Activated T-cell treated with anti-CD3 and anti-CD28 coated beads for 4 hours (primary cell): Measurements from ENCODE around the gene SMAD1.

ENCODE experiments used
- DNase-seq: peaks from one replicate; pipeline ENCODE4 v3.0.0-alpha.2; 2020

The SMAD1 gene

GRCh38 chr4:145481164-145481941 is at the start of gene SMAD1:
Gene SMAD1 (plus strand): TSS chr4:145481853. CDS start chr4:145514614, 32,761 bp downstream.
- no peak for DNase-seq

GRCh38 chr4:145433684-145434083 is 48.0 kb upstream of the SMAD1 start:
- DNase-seq = no peak

DNA sequence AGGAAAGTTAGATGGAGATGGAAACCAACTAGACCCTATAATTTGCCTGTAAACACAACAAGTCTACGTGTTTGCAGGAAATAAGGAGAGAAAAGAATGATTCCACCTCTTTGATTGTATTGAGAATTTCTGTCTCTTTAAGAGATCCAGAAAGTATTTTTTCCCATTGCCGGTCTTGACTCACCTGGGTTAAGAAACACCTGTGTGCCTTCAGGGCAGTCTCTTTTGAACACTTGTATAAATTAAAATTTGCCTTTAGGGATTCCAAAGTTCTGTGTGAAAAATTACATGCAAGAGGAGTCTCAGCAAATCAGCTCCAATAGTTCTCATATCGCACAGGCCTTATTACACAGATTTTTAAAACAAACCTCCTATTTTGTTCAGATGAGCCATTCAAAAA is 46.0 kb upstream of the SMAD1 start:
- DNase-seq = no peak

DNA sequence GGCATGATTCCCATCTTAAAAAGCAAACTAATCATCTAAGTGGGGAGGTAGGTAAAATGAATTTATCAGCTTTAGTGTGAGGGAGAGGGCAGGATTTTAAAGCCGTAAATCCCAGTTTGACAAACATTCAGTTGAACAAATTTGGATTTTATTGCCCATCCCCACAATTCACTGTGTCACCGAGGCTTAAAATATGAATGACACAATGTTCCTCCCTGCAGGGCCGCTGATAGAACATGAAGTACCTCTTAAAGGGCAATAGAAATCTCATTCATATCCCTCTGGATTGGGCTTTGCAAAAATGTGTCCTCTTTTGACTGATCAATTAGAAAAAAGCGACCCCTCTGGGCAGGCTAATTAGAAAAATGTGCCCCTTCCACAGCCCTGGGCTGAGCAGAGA is 45.5 kb upstream of the SMAD1 start:
- DNase-seq = no peak

- DNase-seq = no peak
Measured at GRCh38 chr4:145436796-145437195, 44.9 kb upstream of the SMAD1 start.

DNA sequence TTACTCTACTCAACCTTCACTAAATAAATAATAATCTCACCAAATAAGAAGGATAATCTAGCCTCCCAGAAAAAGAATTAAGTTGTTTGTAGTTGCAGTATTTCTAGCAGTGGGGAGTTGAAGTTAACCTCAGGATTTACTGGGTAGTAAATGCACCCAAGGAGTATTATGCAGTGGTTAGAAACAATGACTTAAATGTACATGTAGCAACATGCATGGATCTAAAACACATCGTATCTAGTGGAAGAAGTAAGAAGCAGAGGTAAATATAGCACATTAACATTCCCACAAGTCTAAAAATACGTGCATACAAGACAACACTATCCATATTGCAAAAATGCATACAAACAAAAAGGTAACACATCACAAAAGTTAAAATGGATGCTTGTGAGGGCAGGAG is 44.2 kb upstream of the SMAD1 start:
- DNase-seq = no peak

- DNase-seq = no peak
Measured at GRCh38 chr4:145438298-145438697, 43.4 kb upstream of the SMAD1 start.

DNA sequence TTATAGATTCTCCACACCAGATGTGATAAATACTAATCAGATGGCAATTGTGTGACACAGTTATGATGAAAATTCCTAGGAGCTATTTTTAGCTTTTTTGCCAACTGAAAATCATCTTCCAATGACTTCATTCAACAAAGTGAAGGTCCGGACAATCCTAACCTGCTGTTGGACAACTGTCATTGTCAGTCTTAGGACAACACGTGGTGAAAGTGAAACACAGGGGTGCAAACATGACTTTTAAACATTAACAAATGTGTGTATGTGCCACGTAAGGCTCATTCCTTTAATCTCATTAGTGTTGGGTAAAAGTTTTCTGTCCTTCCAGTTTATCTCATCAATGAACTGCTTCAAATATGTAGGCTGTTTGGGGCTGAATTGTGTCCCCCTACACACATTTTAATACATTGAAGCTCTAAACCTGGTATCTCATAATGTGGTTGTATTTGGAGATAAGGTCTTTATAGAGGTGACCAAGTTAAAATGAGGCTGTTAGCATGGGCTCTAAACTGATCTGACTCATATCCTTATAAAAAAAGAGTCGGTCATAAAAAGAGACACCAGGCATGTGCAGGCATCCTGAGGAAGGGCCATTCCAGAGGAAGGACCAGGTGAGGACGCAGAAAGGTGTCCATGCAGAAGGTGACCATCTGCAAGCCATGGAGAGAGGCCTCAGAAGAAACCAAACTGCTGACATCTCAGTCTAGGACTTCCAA is 41.2 kb upstream of the SMAD1 start:
- no peak for DNase-seq

DNA sequence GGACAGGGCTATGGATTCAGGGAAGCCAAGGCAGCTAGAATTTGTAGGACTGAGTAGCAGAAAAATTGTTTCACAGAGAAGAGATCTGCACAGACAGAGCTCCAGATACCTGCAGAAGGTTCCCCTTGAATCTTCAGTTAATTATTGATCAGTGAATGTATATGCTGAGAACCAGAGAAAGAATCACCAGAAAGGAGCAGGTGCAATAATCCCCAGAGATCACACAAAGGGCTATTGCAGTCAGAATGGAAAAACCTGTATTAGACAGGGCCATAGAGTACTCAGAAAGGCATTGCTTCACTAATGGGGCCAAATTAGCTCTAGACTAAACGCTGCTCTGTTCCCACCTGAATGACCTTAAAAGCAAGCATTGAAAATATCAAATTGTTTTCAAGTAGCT is 35.5 kb upstream of the SMAD1 start:
- DNase-seq = no peak

DNA sequence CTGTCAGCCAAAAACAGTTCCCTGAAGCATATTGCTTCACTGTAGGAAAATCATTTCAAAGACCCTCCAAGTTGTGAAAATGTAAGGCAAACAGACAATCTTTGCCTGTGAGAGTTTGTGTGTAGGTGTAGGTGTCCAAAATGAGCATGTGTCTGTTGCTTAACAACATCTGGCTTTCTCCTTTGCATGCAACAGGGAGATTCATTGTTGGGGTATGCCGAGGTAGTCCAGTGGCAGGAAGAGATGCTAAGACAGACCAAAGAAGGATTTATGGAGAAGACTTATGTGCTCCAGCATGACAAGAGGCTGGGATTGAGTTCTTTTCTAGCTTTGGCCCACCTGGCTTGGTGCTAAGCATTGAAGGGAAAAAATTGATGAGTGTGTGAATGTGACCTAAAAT is 29.8 kb upstream of the SMAD1 start:
- DNase-seq = no peak

- DNase-seq = no peak
Measured at GRCh38 chr4:145452447-145453162, 29.0 kb upstream of the SMAD1 start.

- no peak for DNase-seq
Measured at GRCh38 chr4:145453163-145453520, 28.5 kb upstream of the SMAD1 start.

- no peak for DNase-seq
Measured at GRCh38 chr4:145473203-145473602, 8.4 kb upstream of the SMAD1 start.

DNA sequence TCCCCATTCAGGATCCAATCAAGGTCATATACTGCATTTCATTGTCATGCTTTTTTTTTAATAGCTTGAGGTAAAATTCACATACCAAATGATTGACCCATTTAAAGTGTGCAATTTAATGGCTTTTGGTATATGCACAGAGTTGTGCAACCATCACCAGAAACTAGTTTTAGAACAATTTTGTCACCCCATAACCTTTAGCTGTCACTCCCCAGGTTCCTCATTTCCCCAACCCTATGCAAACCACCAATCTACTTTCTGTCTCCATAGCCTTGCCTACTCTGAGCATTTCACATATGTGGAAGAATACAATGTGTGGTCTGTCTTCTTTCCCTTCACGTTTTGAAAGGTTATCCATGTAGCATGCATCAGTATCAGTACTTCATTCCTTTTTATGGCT is 1.4 kb upstream of the SMAD1 start:
- DNase-seq = no peak

DNA sequence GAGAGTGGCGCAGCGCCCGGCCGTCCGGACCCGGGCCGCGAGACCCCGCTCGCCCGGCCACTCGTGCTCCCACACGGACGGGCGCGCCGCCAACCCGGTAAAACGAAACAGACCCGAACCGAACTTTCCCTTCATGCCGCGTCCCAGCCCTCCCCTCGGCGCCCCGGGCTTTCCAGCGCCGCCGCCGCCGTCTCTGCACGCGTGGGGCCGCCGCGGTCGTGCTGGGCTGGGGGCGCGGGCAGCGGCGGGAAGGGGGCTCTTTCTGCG is 222 bp downstream of the SMAD1 start:
- peak; percentile 1 for DNase-seq

DNA sequence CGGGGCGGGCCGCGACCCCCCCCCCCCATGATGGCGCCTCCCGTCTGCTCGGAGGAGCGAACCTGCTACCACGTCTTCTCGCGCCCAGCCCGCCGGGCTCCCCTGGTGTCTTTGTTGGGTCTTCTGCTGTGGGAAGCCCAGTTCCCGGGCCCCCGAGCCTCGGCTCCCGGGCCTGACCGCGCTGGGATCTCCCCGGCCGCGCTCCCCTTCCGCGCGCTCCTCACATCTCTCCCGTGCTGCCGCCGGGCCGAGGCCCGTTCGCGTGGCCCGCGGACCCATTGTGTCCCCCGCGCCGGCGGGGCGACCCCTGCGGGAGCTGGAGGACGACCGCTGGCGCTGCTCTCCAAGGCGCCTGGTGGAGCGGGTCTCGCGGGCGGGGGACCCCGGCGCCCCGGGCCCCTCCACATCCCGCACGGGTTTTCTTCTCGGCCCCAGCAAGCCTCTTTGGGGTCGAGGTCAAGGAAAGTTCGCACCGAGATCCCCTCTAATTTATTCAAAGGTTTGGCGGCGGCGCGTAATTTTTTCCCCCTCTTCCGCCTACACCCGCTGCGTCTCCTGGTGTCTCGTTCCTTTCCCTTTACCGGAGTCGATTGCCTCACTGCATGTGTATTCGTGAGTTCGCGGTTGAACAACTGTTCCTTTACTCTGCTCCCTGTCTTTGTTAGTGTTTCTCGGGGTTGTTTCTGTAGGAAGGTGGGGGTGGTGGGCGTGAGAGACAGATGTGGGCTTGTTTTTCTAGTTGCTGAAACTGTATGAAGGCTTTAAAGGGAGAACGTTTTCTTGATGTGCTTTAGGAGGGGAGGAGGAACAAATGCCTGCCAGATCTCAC is 770 bp downstream of the SMAD1 start:
- peak; percentile 70 for DNase-seq

DNA sequence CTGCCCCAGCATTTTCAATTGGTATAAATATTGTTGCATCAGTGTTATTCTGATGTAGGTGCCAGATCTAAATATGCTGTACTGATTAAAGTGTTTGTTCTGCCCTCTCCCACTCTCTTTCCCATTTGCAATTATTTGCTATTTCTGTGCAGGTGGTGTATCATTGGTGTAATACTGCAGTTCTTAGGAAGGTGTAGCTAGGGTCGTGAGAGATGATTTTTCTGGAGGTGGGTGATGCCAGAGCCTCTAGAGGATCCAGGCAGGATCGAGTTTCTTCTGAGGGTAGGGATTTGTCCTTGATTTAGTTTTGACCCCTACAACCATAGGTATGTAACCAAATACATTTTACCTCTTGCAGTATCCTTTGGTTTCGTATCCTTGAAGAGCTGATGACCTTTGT is 1.9 kb downstream of the SMAD1 start:
- DNase-seq = no peak

DNA sequence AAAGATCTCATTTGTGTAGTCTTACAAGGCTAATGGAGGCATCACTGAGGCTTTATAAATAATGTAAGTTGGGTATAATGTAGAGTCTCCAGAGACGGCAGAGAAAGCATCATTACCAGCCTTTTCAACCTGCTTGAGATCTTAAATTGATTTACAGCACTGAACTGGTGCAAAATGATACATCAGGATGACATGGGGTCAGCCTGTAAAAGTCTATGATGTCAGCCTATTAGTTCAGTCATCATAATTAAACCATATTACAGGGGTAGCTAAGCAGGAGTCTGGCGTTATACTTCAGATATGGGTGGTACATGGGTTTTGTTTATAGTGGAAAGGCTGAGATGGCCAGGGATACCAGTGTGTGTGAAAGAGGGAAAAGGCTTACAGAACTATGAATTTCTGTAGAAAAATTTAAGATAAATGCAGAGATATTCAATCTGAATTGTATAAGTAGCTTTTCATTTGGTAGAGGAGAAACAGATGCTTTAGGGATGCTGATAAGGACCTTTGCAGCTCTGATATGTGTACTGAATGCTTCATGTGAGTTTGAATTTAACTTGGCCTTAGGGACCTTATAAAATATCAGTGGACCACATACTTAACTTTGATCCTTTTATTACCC is 2.7 kb downstream of the SMAD1 start:
- no peak for DNase-seq

- DNase-seq = no peak
Measured at GRCh38 chr4:145485120-145485519, 3.5 kb downstream of the SMAD1 start.

GRCh38 chr4:145486603-145487002 is 5.0 kb downstream of the SMAD1 start:
- DNase-seq = no peak

DNA sequence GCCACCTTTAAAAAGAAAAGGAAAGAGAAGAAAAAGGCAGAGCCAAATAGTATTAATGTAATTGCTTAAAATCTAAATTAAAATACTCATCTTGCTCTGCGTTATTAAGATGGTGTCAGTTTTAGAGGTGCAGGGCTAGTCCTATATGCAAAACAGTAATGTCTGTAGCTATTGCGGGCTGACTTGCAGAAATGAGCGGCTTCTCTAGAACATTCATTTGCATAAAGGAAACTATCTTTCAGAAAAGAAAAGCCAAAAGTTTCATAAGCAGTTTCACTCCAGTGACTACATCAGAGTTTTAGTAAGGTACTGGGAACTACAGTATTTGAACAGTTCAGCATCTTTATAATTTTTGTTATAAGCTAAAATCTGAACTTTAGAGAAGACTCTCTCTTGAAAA is 6.0 kb downstream of the SMAD1 start:
- no peak for DNase-seq

DNA sequence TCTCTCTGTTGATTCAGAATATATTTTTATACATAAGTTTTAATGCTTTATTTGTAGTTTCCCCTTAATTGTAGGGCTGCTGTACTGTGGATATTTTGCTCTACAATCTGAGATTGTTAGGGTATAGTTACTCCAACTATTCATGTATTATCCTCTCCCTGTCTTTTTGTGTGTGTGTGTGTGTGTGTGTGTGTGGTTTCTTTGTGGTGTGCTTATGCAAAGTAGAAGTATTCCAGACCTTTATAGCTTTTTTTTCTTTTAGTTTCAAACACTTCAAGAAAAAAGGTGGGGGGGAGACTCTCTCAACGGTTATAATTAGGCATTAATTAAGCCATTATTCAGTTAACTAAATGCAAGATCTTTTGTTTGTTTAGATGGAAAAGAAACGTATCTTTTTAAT is 6.7 kb downstream of the SMAD1 start:
- no peak for DNase-seq

- DNase-seq = no peak
Measured at GRCh38 chr4:145489556-145489955, 7.9 kb downstream of the SMAD1 start.
